Activated CD4-positive, alpha-beta memory T cell treated with anti-CD3 and anti-CD28 coated beads, Interleukin-2, amount 10 ng/mL, durations not matched to agents 7 days and 5 days (primary cell): Measurements from ENCODE around the gene HERC6. TPM values are rescaled to one million over a fixed set of nuclear protein-coding genes. Genes with fewer than 3 reads are reported as not detected.

Experiments used
- CTCF ChIA-PET: fragments of 350-600 bp; sonication (Branson Sonifier 250); formaldehyde crosslinking; loops from one replicate; lab custom pipeline; 2021; ENCODE audit warnings: antibody characterized with exemption, inconsistent platforms; lab: Charles Lee
- POLR2A ChIA-PET: fragments of 350-600 bp; sonication (Branson Sonifier 250); formaldehyde crosslinking; loops from one replicate; lab custom pipeline; 2021; ENCODE audit warnings: antibody characterized with exemption; lab: Charles Lee
- DNase-seq: peaks from one replicate; pipeline ENCODE4 v3.0.0-alpha.2; 2020
- H3K27ac Mint-ChIP-seq: one replicate; pipeline ENCODE4 v1.8.0; 2021; ENCODE audit warnings: mild to moderate bottlenecking, mixed read lengths
- H3K27me3 Mint-ChIP-seq: one replicate; pipeline ENCODE4 v1.8.0; 2021; ENCODE audit warnings: mixed read lengths
- H3K36me3 Mint-ChIP-seq: one replicate; pipeline ENCODE4 v1.8.0; 2021; ENCODE audit warnings: low read depth, mixed read lengths
- H3K4me1 Mint-ChIP-seq: one replicate; pipeline ENCODE4 v1.8.0; 2021; ENCODE audit warnings: mixed read lengths
- H3K4me3 Mint-ChIP-seq: one replicate; pipeline ENCODE4 v1.8.0; 2021; ENCODE audit warnings: mild to moderate bottlenecking, mixed read lengths
- H3K9me3 Mint-ChIP-seq: one replicate; pipeline ENCODE4 v1.8.0; 2021; ENCODE audit warnings: mixed read lengths
- total RNA-seq, 2 experiments: library from RNA; stranded (reverse); gene quantifications; one replicate each; pipeline ENCODE4 v1.2.3, GENCODE V29; 2021

HERC6 gene
- total RNA-seq, 2 experiments from 2014 or later = 47.5 to 49.0 TPM

- Mint-ChIP-seq H3K4me3 (no peak overlapping the region), H3K27me3 (no peaks in the 10 kb centered on the region), H3K9me3 (peaks cover 2% of the 10 kb centered on the region), H3K36me3 (peaks cover 41% of the 10 kb centered on the region), H3K4me1 (peaks cover 21% of the 10 kb centered on the region), H3K27ac (no peak overlapping the region)
- POLR2A ChIA-PET = interaction anchor here (1.3 kb wide), 1 partner anchor 16 kb away, joined by 4 read pairs; no protein-coding TSS in a partner anchor
- no peak for DNase-seq
- CTCF ChIA-PET = no interaction called here
Observed at GRCh38 chr4:88451205-88451604, 72.6 kb downstream of the HERC6 start.

GRCh38 chr4:88452912-88453311 is 74.3 kb downstream of the HERC6 start:
- Mint-ChIP-seq H3K4me3 (no peak overlapping the region), H3K36me3 (peaks cover 47% of the 10 kb centered on the region), H3K4me1 (peaks cover 23% of the 10 kb centered on the region), H3K27ac (no peak overlapping the region), H3K27me3 (no peaks in the 10 kb centered on the region), H3K9me3 (peaks cover 2% of the 10 kb centered on the region)
- CTCF ChIA-PET = interaction anchor here (1.2 kb wide), 1 partner anchor 168 kb away, joined by 3 read pairs; the partner anchor contains the start of gene PPM1K
- POLR2A ChIA-PET = interaction anchor here (1.5 kb wide), 1 partner anchor 169 kb away, joined by 4 read pairs; the partner anchor contains the start of gene PPM1K
- no peak for DNase-seq

GRCh38 chr4:88456670-88457306 is 78.1 kb downstream of the HERC6 start, which contains the start of gene HERC5:
HERC5 (plus strand) TSS chr4:88457119; CDS start chr4:88457270, 151 bp downstream.
- peaks cover 58% of the 10 kb centered on the region for H3K36me3 Mint-ChIP-seq
- H3K4me1 Mint-ChIP-seq = peaks cover 53% of the 10 kb centered on the region
- H3K4me3 Mint-ChIP-seq = peak within 1 kb of the TSS; percentile 100
- no peaks in the 10 kb centered on the region for H3K27me3 Mint-ChIP-seq
- ChIA-PET POLR2A (interaction anchor here (0.6 to 4.5 kb wide), 33 partner anchors 9 to 1522 kb away, joined by 3 to 106 read pairs (median 5); partner anchors contain the start of genes AFF1, HERC3, HERC6 and PPM1K), CTCF (interaction anchor here (0.8 to 2.8 kb wide), 9 partner anchors 9 to 238 kb away, joined by 3 to 19 read pairs (median 4); partner anchors contain the start of genes HERC6 and PPM1K)
- H3K9me3 Mint-ChIP-seq = peaks cover 2% of the 10 kb centered on the region
- peak; percentile 94 for DNase-seq
- H3K27ac Mint-ChIP-seq = peak within 1 kb of the TSS; percentile 100

- Mint-ChIP-seq H3K4me1 (peaks cover 58% of the 10 kb centered on the region), H3K4me3 (peak overlapping the region; percentile 100)
- DNase-seq = peak; percentile 53
Observed at GRCh38 chr4:88457307-88458103, 78.9 kb downstream of the HERC6 start.

GRCh38 chr4:88458104-88458740 is 79.6 kb downstream of the HERC6 start:
- H3K4me3 Mint-ChIP-seq = peak overlapping the region; percentile 100
- H3K27me3 Mint-ChIP-seq = no peaks in the 10 kb centered on the region
- no peak for DNase-seq
- ChIA-PET POLR2A (interaction anchor here (0.9 to 4.5 kb wide), 9 partner anchors 17 to 213 kb away, joined by 3 to 106 read pairs (median 6); partner anchors contain the start of genes HERC6 and PPM1K), CTCF (interaction anchor here (0.6 to 2.7 kb wide), 3 partner anchors 164 to 239 kb away, joined by 4 to 19 read pairs (median 4); partner anchors contain the start of gene PPM1K)
- peaks cover 56% of the 10 kb centered on the region for H3K4me1 Mint-ChIP-seq
- H3K9me3 Mint-ChIP-seq = peaks cover 2% of the 10 kb centered on the region
- H3K27ac Mint-ChIP-seq = peak overlapping the region; percentile 100
- H3K36me3 Mint-ChIP-seq = peaks cover 62% of the 10 kb centered on the region

More at GRCh38 chr4:88457307-88458103, 78.9 kb downstream of the HERC6 start:
- POLR2A ChIA-PET = interaction anchor here (0.6 to 4.5 kb wide), 29 partner anchors 8 to 1523 kb away, joined by 3 to 106 read pairs (median 5); partner anchors contain the start of genes AFF1, HERC3, HERC6 and PPM1K
- CTCF ChIA-PET = interaction anchor here (0.8 to 2.8 kb wide), 9 partner anchors 8 to 238 kb away, joined by 3 to 19 read pairs (median 4); partner anchors contain the start of genes HERC6 and PPM1K
- peaks cover 2% of the 10 kb centered on the region for H3K9me3 Mint-ChIP-seq
- H3K27ac Mint-ChIP-seq = peak overlapping the region; percentile 100
- H3K36me3 Mint-ChIP-seq = peaks cover 63% of the 10 kb centered on the region
- H3K27me3 Mint-ChIP-seq = no peaks in the 10 kb centered on the region

GRCh38 chr4:88465653-88466192 is 87.1 kb downstream of the HERC6 start:
- Mint-ChIP-seq H3K36me3 (peaks cover 83% of the 10 kb centered on the region), H3K27ac (no peak overlapping the region), H3K4me1 (peaks cover 33% of the 10 kb centered on the region), H3K4me3 (no peak overlapping the region), H3K9me3 (no peaks in the 10 kb centered on the region), H3K27me3 (no peaks in the 10 kb centered on the region)
- DNase-seq = no peak
- CTCF ChIA-PET = interaction anchor here (0.6 kb wide), 1 partner anchor 9 kb away, joined by 3 read pairs; the partner anchor contains the start of gene HERC5
- POLR2A ChIA-PET = interaction anchor here (1.1 kb wide), 1 partner anchor 9 kb away, joined by 9 read pairs; the partner anchor contains the start of gene HERC5

- DNase-seq = no peak
- H3K4me3 Mint-ChIP-seq = no peak overlapping the region
- no peaks in the 10 kb centered on the region for H3K9me3 Mint-ChIP-seq
- H3K27me3 Mint-ChIP-seq = no peaks in the 10 kb centered on the region
- H3K36me3 Mint-ChIP-seq = peaks cover 85% of the 10 kb centered on the region
- no peak overlapping the region for H3K27ac Mint-ChIP-seq
- H3K4me1 Mint-ChIP-seq = peaks cover 19% of the 10 kb centered on the region
- ChIA-PET CTCF (interaction anchor here (1.7 kb wide), 1 partner anchor 10 kb away, joined by 3 read pairs; the partner anchor contains the start of gene HERC5), POLR2A (interaction anchor here (1.0 to 2.9 kb wide), 2 partner anchors 10 to 15 kb away, joined by 4 to 16 read pairs; partner anchors contain the start of gene HERC5)
Observed at GRCh38 chr4:88467392-88467791, 88.7 kb downstream of the HERC6 start.

- Mint-ChIP-seq H3K4me3 (no peak overlapping the region), H3K27ac (no peak overlapping the region), H3K9me3 (no peaks in the 10 kb centered on the region), H3K36me3 (peaks cover 66% of the 10 kb centered on the region), H3K4me1 (no peaks in the 10 kb centered on the region), H3K27me3 (no peaks in the 10 kb centered on the region)
- no peak for DNase-seq
- ChIA-PET POLR2A (interaction anchor here (0.6 kb wide), 1 partner anchor 21 kb away, joined by 3 read pairs; no protein-coding TSS in a partner anchor), CTCF (interaction anchor here (1.3 kb wide), 1 partner anchor 23 kb away, joined by 3 read pairs; no protein-coding TSS in a partner anchor)
Observed at GRCh38 chr4:88477229-88477860, 98.7 kb downstream of the HERC6 start.

- Mint-ChIP-seq H3K27me3 (no peaks in the 10 kb centered on the region), H3K4me1 (no peaks in the 10 kb centered on the region), H3K9me3 (no peaks in the 10 kb centered on the region), H3K4me3 (no peak overlapping the region), H3K36me3 (peaks cover 67% of the 10 kb centered on the region), H3K27ac (no peak overlapping the region)
- DNase-seq = no peak
- POLR2A ChIA-PET = no interaction called here
- CTCF ChIA-PET = interaction anchor here (1.3 kb wide), 1 partner anchor 22 kb away, joined by 3 read pairs; no protein-coding TSS in a partner anchor
Observed at GRCh38 chr4:88478247-88478646, 99.6 kb downstream of the HERC6 start.

- H3K27me3 Mint-ChIP-seq = no peaks in the 10 kb centered on the region
- POLR2A ChIA-PET = interaction anchor here (0.6 to 1.0 kb wide), 2 partner anchors 25 to 197 kb away, joined by 3 read pairs; partner anchors contain the start of gene PPM1K
- DNase-seq = no peak
- no peak overlapping the region for H3K4me3 Mint-ChIP-seq
- no peaks in the 10 kb centered on the region for H3K9me3 Mint-ChIP-seq
- no peak overlapping the region for H3K27ac Mint-ChIP-seq
- CTCF ChIA-PET = no interaction called here
- no peaks in the 10 kb centered on the region for H3K4me1 Mint-ChIP-seq
- H3K36me3 Mint-ChIP-seq = peaks cover 69% of the 10 kb centered on the region
Observed at GRCh38 chr4:88481537-88481936, 102.9 kb downstream of the HERC6 start.

- peaks cover 15% of the 10 kb centered on the region for H3K4me1 Mint-ChIP-seq
- peak overlapping the region; percentile 76 for H3K27ac Mint-ChIP-seq
- no peaks in the 10 kb centered on the region for H3K9me3 Mint-ChIP-seq
- H3K36me3 Mint-ChIP-seq = peaks cover 85% of the 10 kb centered on the region
- POLR2A ChIA-PET = interaction anchor here (0.9 kb wide), 1 partner anchor 32 kb away, joined by 5 read pairs; the partner anchor contains the start of gene HERC5
- DNase-seq = no peak
- no peak overlapping the region for H3K4me3 Mint-ChIP-seq
- H3K27me3 Mint-ChIP-seq = no peaks in the 10 kb centered on the region
- CTCF ChIA-PET = interaction anchor here (1.4 kb wide), 1 partner anchor 22 kb away, joined by 3 read pairs; no protein-coding TSS in a partner anchor
Observed at GRCh38 chr4:88489100-88489761, 110.6 kb downstream of the HERC6 start.
